Endothelial cell of umbilical vein (primary cell): ENCODE data around the gene PTPRK.

Source experiments
- EZH2 ChIP-seq: IDR thresholded peaks from 2 replicates; pipeline ENCODE4 v1.6.1; 2012; ENCODE audit warnings: borderline replicate concordance, low read depth, mild to moderate bottlenecking, moderate library complexity, low read length, inconsistent platforms; ENCODE audit not compliant: severe bottlenecking
- FOS ChIP-seq: IDR thresholded peaks from 2 replicates; pipeline ENCODE4 v1.6.1; 2011; ENCODE audit warnings: mild to moderate bottlenecking, low read length, moderate library complexity, borderline replicate concordance; ENCODE audit not compliant: insufficient read depth
- JUN ChIP-seq: IDR thresholded peaks from 2 replicates; pipeline ENCODE4 v1.6.1; 2011; ENCODE audit warnings: borderline replicate concordance, low read depth; ENCODE audit not compliant: insufficient read length, insufficient read depth
- MYC ChIP-seq: IDR thresholded peaks from one replicate; pipeline ENCODE4 v1.6.1; 2011; ENCODE audit warnings: mild to moderate bottlenecking, low read depth, low read length
- POLR2A ChIP-seq: IDR thresholded peaks from 2 replicates; pipeline ENCODE4 v1.6.1; 2012; ENCODE audit warnings: low read depth, mild to moderate bottlenecking, control low read depth, low read length
- POLR2AphosphoS5 ChIP-seq: IDR thresholded peaks from 2 replicates; pipeline ENCODE4 v1.6.1; 2012; ENCODE audit warnings: low read depth, mild to moderate bottlenecking, control low read depth, low read length, moderate library complexity; ENCODE audit not compliant: insufficient read depth
- TF ChIP-seq, protein P1 (sequence below), 2 donors: IDR thresholded peaks; 1 replicate in 1 of 2; 2 replicates in 1 of 2; pipeline ENCODE4 v1.5.1; 2011; ENCODE audit warnings: low read length in 2 of 2, mild to moderate bottlenecking in 2 of 2, moderate library complexity in 2 of 2, control low read depth in 1 of 2, inconsistent platforms in 1 of 2, low read depth in 1 of 2; ENCODE audit not compliant: insufficient read depth in 1 of 2; ENCODE audit errors: extremely low read depth in 1 of 2
- TF ChIP-seq, protein P2 (sequence below): IDR thresholded peaks from 2 replicates; pipeline ENCODE4 v1.6.1; 2011; ENCODE audit not compliant: insufficient read depth, insufficient read length

DNA sequence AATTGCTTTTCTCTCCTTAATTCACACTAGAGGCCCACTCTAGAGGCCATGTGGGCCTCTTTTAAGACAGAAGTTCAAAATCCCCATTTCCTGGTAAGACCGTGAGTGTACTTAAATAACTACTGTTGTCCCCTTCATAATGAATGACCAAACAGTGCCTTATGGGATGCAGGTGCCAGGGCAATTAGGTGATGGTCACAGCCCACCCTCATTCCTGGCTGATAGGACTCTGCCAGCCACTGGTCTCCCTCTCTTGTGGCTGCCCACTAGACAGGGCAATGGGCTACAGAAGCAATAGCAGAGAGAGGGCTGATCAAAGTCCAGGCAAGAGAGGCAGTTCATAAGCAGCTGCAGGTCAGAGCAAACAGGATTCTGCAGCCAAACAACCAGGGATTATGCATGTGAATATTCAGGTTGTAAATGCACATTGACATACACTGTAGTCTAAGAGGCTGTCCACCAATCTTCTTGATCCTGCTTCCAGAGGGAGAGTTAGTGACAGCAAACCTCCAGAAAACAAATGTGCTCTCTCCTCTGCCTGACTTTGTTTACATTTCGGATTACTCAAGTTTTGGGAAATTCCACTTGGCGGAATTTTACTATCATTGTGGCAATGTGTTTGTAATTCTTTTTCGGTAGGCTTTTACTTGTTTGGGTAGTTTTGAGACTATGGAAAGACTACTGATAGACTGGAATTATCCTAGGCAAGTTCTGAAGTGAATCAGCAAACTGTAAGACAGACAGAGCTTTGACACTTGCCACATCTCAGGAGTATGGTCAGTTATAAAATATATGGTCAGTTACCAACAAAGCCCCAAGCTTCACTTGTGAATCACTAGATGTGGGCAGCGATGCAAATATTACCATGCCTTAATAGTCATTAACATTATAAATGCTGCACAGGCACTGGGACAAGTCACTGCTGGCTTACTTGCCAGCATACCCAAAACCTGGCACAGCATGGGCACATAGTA is 12.8 kb downstream of the PTPRK start:
- TF ChIP-seq, protein P1, sequence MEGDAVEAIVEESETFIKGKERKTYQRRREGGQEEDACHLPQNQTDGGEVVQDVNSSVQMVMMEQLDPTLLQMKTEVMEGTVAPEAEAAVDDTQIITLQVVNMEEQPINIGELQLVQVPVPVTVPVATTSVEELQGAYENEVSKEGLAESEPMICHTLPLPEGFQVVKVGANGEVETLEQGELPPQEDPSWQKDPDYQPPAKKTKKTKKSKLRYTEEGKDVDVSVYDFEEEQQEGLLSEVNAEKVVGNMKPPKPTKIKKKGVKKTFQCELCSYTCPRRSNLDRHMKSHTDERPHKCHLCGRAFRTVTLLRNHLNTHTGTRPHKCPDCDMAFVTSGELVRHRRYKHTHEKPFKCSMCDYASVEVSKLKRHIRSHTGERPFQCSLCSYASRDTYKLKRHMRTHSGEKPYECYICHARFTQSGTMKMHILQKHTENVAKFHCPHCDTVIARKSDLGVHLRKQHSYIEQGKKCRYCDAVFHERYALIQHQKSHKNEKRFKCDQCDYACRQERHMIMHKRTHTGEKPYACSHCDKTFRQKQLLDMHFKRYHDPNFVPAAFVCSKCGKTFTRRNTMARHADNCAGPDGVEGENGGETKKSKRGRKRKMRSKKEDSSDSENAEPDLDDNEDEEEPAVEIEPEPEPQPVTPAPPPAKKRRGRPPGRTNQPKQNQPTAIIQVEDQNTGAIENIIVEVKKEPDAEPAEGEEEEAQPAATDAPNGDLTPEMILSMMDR (IDR thresholded peaks at IDR 0.05; ENCODE audit: extremely low read depth in 1 of 2, insufficient read depth in 1 of 2, low read depth in 1 of 2, low read length in 2 of 2), result no peak
- TF ChIP-seq MYC (no peak), POLR2AphosphoS5 (no peak), EZH2 (no peak), JUN (no peak), FOS (no peak), POLR2A (no peak)
- TF ChIP-seq, protein P2, sequence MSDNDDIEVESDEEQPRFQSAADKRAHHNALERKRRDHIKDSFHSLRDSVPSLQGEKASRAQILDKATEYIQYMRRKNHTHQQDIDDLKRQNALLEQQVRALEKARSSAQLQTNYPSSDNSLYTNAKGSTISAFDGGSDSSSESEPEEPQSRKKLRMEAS, result no peak
